ENCODE results near the gene STT3A.

STT3A gene

GRCh38 chr11:125663910-125664309 is 71.3 kb downstream of the STT3A start:
- no peak for DNase-seq (ENCODE audit: low spot score)

GRCh38 chr11:125667151-125667550 is 74.5 kb downstream of the STT3A start:
- DNase-seq (ENCODE audit: low spot score), result no peak

GRCh38 chr11:125670172-125670571 is 77.5 kb downstream of the STT3A start:
- DNase-seq (ENCODE audit: low spot score), result no peak

- DNase-seq (ENCODE audit: low spot score), result no peak
Measured at GRCh38 chr11:125671561-125671960, 78.9 kb downstream of the STT3A start.

Measured in CD4-positive, alpha-beta T cell treated with Interleukin-2 at 100 ng/mL for 4 hours (primary cell).